Measurements from ENCODE around the gene TPCN1.

Gene TPCN1

GRCh38 chr12:113239288-113239771 is 18.1 kb downstream of the TPCN1 start:
- Histone ChIP-seq H3K4me3 (ENCODE audit: low read length) (no peak overlapping the region), H3K4me1 (ENCODE audit: control insufficient read depth, low read depth, low read length) (peaks cover 8% of the 10 kb centered on the region), H3K9me3 (ENCODE audit: control insufficient read depth, low read depth, low read length) (no peaks in the 10 kb centered on the region), H3K36me3 (ENCODE audit: control insufficient read depth, low read depth, low read length) (no peaks in the 10 kb centered on the region), H3K27me3 (ENCODE audit: control insufficient read depth, insufficient read depth, low read length) (no peaks in the 10 kb centered on the region), H3K9ac (ENCODE audit: low read length) (no peak overlapping the region), H3K27ac (ENCODE audit: low read length) (no peak overlapping the region)

DNA sequence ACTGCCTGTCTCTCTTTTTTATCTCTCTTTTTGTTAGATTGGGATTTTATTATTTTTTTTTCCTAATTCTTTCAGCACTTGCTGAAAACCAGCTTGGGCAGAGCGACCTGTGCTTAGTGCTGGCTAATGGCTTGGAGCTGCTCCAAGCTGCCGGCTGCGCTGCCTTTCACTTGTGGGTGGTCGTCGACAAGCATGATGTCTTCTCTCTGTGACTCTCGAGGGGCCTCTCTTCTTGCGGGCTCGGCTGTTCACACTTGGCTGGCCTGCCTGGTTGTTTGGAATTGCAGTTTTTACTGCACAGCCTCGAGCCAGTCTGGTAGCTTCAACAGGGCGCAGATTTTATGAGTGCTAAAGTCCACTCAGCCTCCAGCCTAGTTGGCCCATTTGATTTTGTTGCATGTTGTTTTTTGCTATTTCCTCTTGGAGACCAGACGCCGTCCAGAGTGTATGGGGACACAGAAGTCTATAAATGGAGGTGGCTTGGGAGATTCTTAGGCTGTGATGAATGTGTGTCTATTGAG is 18.6 kb downstream of the TPCN1 start:
- Histone ChIP-seq H3K9me3 (ENCODE audit: control insufficient read depth, low read depth, low read length) (no peaks in the 10 kb centered on the region), H3K27ac (ENCODE audit: low read length) (no peak overlapping the region), H3K27me3 (ENCODE audit: control insufficient read depth, insufficient read depth, low read length) (no peaks in the 10 kb centered on the region), H3K9ac (ENCODE audit: low read length) (no peak overlapping the region), H3K36me3 (ENCODE audit: control insufficient read depth, low read depth, low read length) (no peaks in the 10 kb centered on the region), H3K4me3 (ENCODE audit: low read length) (no peak overlapping the region), H3K4me1 (ENCODE audit: control insufficient read depth, low read depth, low read length) (peaks cover 13% of the 10 kb centered on the region)

GRCh38 chr12:113240395-113240794 is 19.1 kb downstream of the TPCN1 start:
- Histone ChIP-seq H3K27me3 (ENCODE audit: control insufficient read depth, insufficient read depth, low read length) (no peaks in the 10 kb centered on the region), H3K4me1 (ENCODE audit: control insufficient read depth, low read depth, low read length) (peaks cover 13% of the 10 kb centered on the region), H3K27ac (ENCODE audit: low read length) (no peak overlapping the region), H3K9me3 (ENCODE audit: control insufficient read depth, low read depth, low read length) (no peaks in the 10 kb centered on the region), H3K9ac (ENCODE audit: low read length) (no peak overlapping the region), H3K4me3 (ENCODE audit: low read length) (no peak overlapping the region), H3K36me3 (ENCODE audit: control insufficient read depth, low read depth, low read length) (no peaks in the 10 kb centered on the region)

DNA sequence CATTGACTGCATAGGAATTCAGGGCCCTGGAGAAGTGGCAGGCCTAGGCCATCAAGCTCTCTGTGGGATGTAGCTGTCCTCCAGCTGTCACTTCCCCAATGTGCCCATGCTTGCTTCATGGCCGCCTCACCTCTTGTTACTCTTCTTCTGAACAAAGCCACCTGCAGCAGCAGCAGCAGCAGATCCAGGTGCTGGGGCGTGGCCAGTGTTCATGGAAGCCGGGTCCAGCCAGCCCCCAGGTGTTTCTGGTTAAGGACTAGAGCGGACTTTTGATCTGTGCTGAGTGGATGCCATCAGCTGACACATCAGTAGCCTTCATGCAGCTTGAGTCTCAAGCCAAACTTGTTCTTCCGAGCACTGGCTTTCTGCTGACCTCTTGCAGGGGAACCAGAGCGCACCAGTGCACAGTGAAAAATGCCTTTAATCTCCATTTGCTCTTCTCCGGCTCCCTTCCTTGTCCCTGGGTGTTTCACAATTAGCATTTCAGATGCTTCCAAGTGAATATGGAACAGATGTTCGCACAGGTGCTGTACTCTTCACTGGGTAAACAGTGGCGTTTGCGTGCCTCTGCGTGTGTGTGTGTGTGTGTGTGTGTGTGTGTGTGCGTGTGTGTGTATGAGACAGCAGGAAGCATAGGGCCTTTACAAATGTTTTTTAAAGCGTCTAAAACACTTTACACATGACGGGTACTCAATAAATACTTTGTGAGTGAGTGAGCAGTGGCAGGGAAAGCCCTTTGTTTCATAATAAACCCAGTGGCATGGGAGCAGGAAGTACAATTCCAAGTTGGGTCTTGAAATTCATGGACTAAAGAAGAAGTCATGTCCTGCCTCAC is 20.1 kb downstream of the TPCN1 start:
- peaks cover 19% of the 10 kb centered on the region for H3K4me1 ChIP-seq (ENCODE audit: control insufficient read depth, low read depth, low read length)
- no peaks in the 10 kb centered on the region for H3K36me3 ChIP-seq (ENCODE audit: control insufficient read depth, low read depth, low read length)
- no peaks in the 10 kb centered on the region for H3K9me3 ChIP-seq (ENCODE audit: control insufficient read depth, low read depth, low read length)
- no peak overlapping the region for H3K9ac ChIP-seq (ENCODE audit: low read length)
- H3K4me3 ChIP-seq (ENCODE audit: low read length): no peak overlapping the region
- no peak overlapping the region for H3K27ac ChIP-seq (ENCODE audit: low read length)
- H3K27me3 ChIP-seq (ENCODE audit: control insufficient read depth, insufficient read depth, low read length): no peaks in the 10 kb centered on the region

DNA sequence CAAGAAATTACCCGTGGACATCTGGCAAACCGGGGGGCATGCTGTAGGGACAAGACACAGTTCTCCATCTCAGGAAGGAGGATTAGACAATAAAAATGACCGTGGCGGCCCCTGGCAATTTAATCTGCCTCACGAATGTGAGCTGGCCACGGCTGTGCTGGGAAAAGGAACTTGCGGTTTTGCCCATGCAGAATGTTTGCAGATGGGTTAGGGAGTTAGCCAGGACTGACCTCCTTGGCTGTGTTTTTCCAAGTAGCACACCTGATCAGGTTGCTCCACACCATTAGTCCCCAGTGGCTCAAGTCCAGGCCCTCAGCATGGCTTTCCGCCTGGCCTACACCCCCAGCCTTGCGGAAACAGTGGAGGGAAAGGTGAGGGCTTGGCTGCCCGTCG is 20.8 kb downstream of the TPCN1 start:
- Histone ChIP-seq H3K27me3 (ENCODE audit: control insufficient read depth, insufficient read depth, low read length) (no peaks in the 10 kb centered on the region), H3K9me3 (ENCODE audit: control insufficient read depth, low read depth, low read length) (no peaks in the 10 kb centered on the region), H3K4me1 (ENCODE audit: control insufficient read depth, low read depth, low read length) (peaks cover 25% of the 10 kb centered on the region), H3K36me3 (ENCODE audit: control insufficient read depth, low read depth, low read length) (no peaks in the 10 kb centered on the region), H3K4me3 (ENCODE audit: low read length) (no peak overlapping the region), H3K9ac (ENCODE audit: low read length) (no peak overlapping the region), H3K27ac (ENCODE audit: low read length) (no peak overlapping the region)

DNA sequence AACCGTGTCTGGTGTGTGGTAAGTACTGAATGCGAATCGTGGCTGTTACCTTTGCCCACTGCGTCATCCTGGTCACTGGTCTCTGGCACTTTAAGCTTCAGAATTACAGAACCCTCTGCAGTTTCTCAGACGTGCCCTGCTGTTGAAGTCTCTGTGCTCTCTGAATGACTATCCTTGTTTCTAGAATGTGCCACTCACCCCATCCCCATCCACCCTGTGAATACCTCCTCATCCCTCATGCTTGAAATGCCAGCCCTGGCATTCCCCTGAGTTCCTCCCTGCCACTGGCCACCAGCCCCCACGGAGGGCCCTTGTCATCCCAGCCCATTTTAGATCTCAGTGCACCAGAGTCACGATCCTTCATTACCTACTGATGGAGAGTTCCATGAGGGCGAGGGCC is 21.3 kb downstream of the TPCN1 start:
- Histone ChIP-seq H3K27me3 (ENCODE audit: control insufficient read depth, insufficient read depth, low read length) (no peaks in the 10 kb centered on the region), H3K27ac (ENCODE audit: low read length) (no peak overlapping the region), H3K9me3 (ENCODE audit: control insufficient read depth, low read depth, low read length) (no peaks in the 10 kb centered on the region), H3K4me1 (ENCODE audit: control insufficient read depth, low read depth, low read length) (peaks cover 28% of the 10 kb centered on the region), H3K9ac (ENCODE audit: low read length) (no peak overlapping the region), H3K4me3 (ENCODE audit: low read length) (no peak overlapping the region), H3K36me3 (ENCODE audit: control insufficient read depth, low read depth, low read length) (no peaks in the 10 kb centered on the region)

DNA sequence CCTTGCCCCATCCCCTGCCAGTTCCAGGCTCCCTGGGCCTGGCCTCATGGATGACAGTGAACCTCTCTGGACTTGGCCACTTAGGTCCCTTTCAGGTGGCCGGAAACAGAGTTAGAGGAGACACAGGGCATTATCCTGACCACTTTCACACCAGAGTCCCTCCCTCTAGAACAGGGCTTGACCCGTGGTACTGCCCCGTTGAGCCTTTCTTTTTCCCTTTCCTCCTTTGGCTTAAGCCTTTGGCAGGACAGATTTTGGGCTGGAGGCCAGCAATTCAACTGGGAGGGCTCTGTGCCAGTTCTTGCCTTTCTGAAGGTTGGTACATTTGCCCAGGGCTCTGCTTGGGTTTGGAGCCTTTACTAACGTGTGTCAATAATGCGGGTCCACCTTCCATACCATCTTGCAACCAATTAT is 22.8 kb downstream of the TPCN1 start:
- Histone ChIP-seq H3K4me1 (ENCODE audit: control insufficient read depth, low read depth, low read length) (peaks cover 28% of the 10 kb centered on the region), H3K4me3 (ENCODE audit: low read length) (no peak overlapping the region), H3K27me3 (ENCODE audit: control insufficient read depth, insufficient read depth, low read length) (no peaks in the 10 kb centered on the region), H3K9ac (ENCODE audit: low read length) (no peak overlapping the region), H3K36me3 (ENCODE audit: control insufficient read depth, low read depth, low read length) (no peaks in the 10 kb centered on the region), H3K27ac (ENCODE audit: low read length) (no peak overlapping the region), H3K9me3 (ENCODE audit: control insufficient read depth, low read depth, low read length) (no peaks in the 10 kb centered on the region)

DNA sequence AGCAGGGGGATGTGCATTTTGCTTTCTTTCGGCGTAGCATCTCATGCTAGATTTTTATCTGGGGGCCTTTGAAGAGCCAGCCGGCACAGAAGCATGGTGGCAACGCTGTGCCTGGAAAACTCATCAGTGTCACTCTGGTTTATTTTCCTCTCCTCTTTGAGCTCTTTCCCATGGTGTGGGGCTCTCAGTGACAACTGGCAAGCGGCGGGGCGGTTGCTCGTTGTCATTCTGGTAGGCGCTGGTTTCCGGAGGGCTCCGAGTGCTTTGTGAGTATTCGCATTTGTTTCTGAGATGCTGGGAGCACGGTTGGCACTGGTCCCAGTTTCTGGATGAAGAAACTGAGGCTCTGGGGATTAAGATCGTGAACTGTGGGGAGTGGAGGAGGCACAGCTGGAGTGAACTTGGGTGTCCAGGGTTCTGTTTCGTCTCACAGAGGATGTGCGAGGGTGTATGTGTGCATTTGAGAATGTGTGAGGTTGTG is 23.3 kb downstream of the TPCN1 start:
- Histone ChIP-seq H3K9ac (ENCODE audit: low read length) (no peak overlapping the region), H3K4me1 (ENCODE audit: control insufficient read depth, low read depth, low read length) (peaks cover 28% of the 10 kb centered on the region), H3K27me3 (ENCODE audit: control insufficient read depth, insufficient read depth, low read length) (no peaks in the 10 kb centered on the region), H3K36me3 (ENCODE audit: control insufficient read depth, low read depth, low read length) (no peaks in the 10 kb centered on the region), H3K9me3 (ENCODE audit: control insufficient read depth, low read depth, low read length) (no peaks in the 10 kb centered on the region), H3K27ac (ENCODE audit: low read length) (peak overlapping the region; percentile 55), H3K4me3 (ENCODE audit: low read length) (no peak overlapping the region)

DNA sequence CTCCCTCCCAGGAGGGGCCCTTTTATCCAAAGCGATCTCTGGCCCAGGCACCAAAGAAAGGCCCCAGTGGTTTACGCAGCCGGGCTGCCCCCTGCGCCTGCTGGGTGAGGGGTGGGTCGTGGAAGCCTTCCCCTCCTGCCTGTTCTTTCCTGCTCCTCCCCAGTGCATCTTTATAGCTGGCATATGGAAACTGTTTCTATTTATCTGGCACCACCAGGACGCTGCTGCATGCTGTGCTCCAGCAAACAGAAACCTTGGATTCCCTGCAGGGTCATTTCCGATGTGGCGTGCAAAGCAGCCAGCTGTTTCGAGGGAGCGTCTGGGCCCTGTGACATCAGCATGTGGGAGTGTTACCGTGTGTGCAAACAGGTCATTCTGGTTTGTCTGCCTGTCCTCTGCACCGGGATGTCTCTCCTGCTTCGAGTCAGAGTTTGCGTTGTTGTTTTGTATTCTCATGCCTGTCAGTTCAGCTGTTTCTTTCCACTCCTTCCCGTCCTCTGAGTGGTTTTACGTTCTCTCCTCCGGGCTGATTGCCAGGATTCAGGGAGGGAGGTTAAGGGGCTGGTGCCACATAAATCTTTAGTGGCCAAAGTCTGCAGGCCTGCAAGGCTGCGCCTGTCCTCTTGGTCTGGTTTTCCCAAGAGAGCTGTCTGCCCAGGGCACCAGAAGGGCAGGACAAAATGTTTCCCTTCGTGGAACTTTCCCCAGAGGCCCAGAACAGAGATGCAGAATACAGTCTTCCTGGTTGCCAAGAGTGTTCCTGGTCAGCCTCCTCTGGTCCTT is 24.6 kb downstream of the TPCN1 start:
- Histone ChIP-seq H3K4me1 (ENCODE audit: control insufficient read depth, low read depth, low read length) (peaks cover 28% of the 10 kb centered on the region), H3K9ac (ENCODE audit: low read length) (peak overlapping the region; percentile 51), H3K4me3 (ENCODE audit: low read length) (peak overlapping the region; percentile 22), H3K27ac (ENCODE audit: low read length) (peak overlapping the region; percentile 76), H3K27me3 (ENCODE audit: control insufficient read depth, insufficient read depth, low read length) (no peaks in the 10 kb centered on the region), H3K36me3 (ENCODE audit: control insufficient read depth, low read depth, low read length) (no peaks in the 10 kb centered on the region), H3K9me3 (ENCODE audit: control insufficient read depth, low read depth, low read length) (no peaks in the 10 kb centered on the region)

DNA sequence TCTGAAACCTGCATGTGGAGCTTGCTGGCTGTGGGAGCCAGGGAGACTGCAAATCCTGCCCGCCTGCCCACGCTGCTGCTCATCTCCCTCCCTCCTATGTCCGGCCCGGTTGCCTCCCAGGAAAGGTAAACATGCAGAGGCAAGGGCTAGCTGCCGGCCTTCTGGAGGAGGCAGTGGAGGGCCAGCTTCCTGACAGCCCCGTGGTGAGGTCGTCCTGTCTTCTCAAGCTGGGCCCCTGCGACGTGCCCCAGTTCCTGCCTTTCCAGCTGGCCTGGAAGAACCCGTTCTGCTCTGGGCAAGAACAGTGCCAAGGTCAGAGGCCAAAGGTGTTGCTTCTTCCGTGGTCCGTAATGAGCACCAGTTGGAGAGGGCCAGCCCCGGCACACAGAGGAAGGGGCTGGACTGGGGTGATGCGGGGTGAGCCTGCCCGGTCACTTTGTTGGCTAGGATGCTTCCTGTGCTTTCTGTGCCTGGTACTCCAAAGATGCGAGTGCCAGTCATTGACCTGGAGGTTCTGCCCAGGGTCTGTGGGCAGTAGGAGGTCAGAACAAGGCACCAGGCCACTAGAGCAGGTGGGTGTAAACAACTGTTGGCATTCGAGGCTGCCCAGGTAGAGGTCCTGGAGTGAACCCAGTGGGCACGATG is 25.3 kb downstream of the TPCN1 start:
- no peaks in the 10 kb centered on the region for H3K36me3 ChIP-seq (ENCODE audit: control insufficient read depth, low read depth, low read length)

More for the DNA sequence above, 25.3 kb downstream of the TPCN1 start:
- Histone ChIP-seq H3K27ac (ENCODE audit: low read length) (peak overlapping the region; percentile 76), H3K9me3 (ENCODE audit: control insufficient read depth, low read depth, low read length) (no peaks in the 10 kb centered on the region), H3K4me3 (ENCODE audit: low read length) (peak overlapping the region; percentile 22), H3K9ac (ENCODE audit: low read length) (peak overlapping the region; percentile 51), H3K27me3 (ENCODE audit: control insufficient read depth, insufficient read depth, low read length) (no peaks in the 10 kb centered on the region), H3K4me1 (ENCODE audit: control insufficient read depth, low read depth, low read length) (peaks cover 25% of the 10 kb centered on the region)

Measured in iPS-18a (cell line).